ENCODE data around the gene MACC1. TPM values are rescaled to one million over a fixed set of nuclear protein-coding genes. Genes with fewer than 3 reads are reported as not detected.
"Not testable (repeated sequence)": the region's sequence is repeated elsewhere in the genome, so short reads cannot be mapped to it uniquely, and the experiment has no call there.

The MACC1 gene
- total RNA-seq, 1 donor from 2014 or later: 13.4 TPM

GRCh38 chr7:20207811-20208210, 9.4 kb downstream of the MACC1 start:
- DNase-seq (ENCODE audit: low spot score): not testable (repeated sequence)

GRCh38 chr7:20206104-20206896, 10.9 kb downstream of the MACC1 start:
- DNase-seq (ENCODE audit: low spot score): no peak

GRCh38 chr7:20203316-20203715, 13.9 kb downstream of the MACC1 start:
- no peak for DNase-seq (ENCODE audit: low spot score)

GRCh38 chr7:20201380-20201779, 15.8 kb downstream of the MACC1 start:
- no peak for DNase-seq (ENCODE audit: low spot score)

GRCh38 chr7:20200971-20201370, 16.2 kb downstream of the MACC1 start:
- DNase-seq (ENCODE audit: low spot score): no peak

- no peak for DNase-seq (ENCODE audit: low spot score)
Measured at GRCh38 chr7:20200361-20200760, 16.8 kb downstream of the MACC1 start.

GRCh38 chr7:20199015-20199737, 18.0 kb downstream of the MACC1 start:
- DNase-seq (ENCODE audit: low spot score): peak; percentile 80

GRCh38 chr7:20198260-20198659, 18.9 kb downstream of the MACC1 start:
- no peak for DNase-seq (ENCODE audit: low spot score)

GRCh38 chr7:20197837-20198236, 19.3 kb downstream of the MACC1 start:
- DNase-seq (ENCODE audit: low spot score): no peak

GRCh38 chr7:20197125-20197748, 19.9 kb downstream of the MACC1 start:
- DNase-seq (ENCODE audit: low spot score): no peak

- no peak for DNase-seq (ENCODE audit: low spot score)
Measured at GRCh38 chr7:20194343-20194995, 22.7 kb downstream of the MACC1 start.

- no peak for DNase-seq (ENCODE audit: low spot score)
Measured at GRCh38 chr7:20193873-20194272, 23.3 kb downstream of the MACC1 start.

- no peak for DNase-seq (ENCODE audit: low spot score)
Measured at GRCh38 chr7:20193242-20193777, 23.9 kb downstream of the MACC1 start.

GRCh38 chr7:20191391-20191869, 25.8 kb downstream of the MACC1 start:
- DNase-seq (ENCODE audit: low spot score): no peak

- no peak for DNase-seq (ENCODE audit: low spot score)
Measured at GRCh38 chr7:20190560-20191390, 26.4 kb downstream of the MACC1 start.

GRCh38 chr7:20189852-20190251, 27.3 kb downstream of the MACC1 start:
- no peak for DNase-seq (ENCODE audit: low spot score)

GRCh38 chr7:20188567-20188966, 28.6 kb downstream of the MACC1 start:
- no peak for DNase-seq (ENCODE audit: low spot score)

- not testable (repeated sequence) for DNase-seq (ENCODE audit: low spot score)
Measured at GRCh38 chr7:20187850-20188249, 29.3 kb downstream of the MACC1 start.

- no peak for DNase-seq (ENCODE audit: low spot score)
Measured at GRCh38 chr7:20185988-20186387, 31.2 kb downstream of the MACC1 start.

- DNase-seq (ENCODE audit: low spot score): no peak
Measured at GRCh38 chr7:20183086-20183485, 34.1 kb downstream of the MACC1 start.

All from mucosa of gallbladder (tissue), 1 donor.